ENCODE results near the gene IGFBP5.

GRCh38 chr2:216648105-216648504, 47.2 kb downstream of the IGFBP5 start:
- TF ChIP-seq CTCF (IDR thresholded peaks at IDR 0.05; ENCODE audit: insufficient read depth, low read length, poor library complexity, severe bottlenecking) (no peak), EZH2phosphoT487 (conservative IDR thresholded peaks at IDR 0.05; ENCODE audit: low read length) (no peak)
